Measurements from ENCODE around the gene POLR3A. TPM values are rescaled to one million over a fixed set of nuclear protein-coding genes. Genes with fewer than 3 reads are reported as not detected.

POLR3A gene
- polyA plus RNA-seq, 1 donor (not counting 4 experiments of a cell fraction or from before 2014, with no cell fraction given): 15.5 TPM

DNA sequence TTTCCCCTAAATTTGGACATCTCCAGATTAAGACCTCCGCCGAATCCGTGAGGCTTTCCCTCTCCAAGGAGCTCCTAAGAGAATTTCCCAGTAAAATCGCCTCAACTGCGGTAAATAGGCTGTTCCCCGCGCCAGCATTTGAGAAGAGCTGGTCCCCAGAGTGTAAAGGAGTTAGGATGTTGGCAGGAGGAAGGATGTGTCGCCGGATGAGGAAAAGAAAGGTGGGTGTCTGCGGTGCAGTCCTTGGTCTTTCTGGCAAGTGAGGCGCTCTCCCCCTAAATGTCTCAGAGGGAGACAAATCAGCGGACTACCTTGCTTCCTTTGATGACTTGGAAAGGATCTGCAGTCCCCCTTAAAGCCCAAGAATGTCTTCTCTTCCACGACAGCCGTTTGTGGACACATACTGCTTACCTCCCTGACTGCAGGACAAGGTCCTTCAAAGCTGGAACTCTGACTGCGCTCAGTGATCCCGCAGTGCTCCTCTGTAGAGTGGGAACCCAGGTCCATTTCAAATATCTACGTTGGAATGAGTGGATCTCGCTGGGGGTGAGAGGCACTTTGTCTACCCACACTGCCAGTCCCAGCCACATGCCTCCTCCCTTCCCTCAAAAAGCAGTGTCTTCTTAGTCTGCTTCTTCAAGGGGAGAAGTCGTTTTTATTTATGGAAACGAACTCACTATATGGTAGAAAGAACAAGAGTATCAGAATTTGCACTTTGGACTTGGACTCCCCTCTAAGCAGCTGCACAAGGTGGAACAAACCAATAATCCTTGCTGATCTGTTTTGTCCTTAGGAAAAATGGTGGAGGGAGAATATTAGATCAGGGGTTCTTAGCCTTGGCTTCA lies 101.7 kb downstream of the POLR3A start:
- no peak for TF ChIP-seq EZH2 (IDR thresholded peaks at IDR 0.05; ENCODE audit: low read length)
- TF ChIP-seq, protein P1, sequence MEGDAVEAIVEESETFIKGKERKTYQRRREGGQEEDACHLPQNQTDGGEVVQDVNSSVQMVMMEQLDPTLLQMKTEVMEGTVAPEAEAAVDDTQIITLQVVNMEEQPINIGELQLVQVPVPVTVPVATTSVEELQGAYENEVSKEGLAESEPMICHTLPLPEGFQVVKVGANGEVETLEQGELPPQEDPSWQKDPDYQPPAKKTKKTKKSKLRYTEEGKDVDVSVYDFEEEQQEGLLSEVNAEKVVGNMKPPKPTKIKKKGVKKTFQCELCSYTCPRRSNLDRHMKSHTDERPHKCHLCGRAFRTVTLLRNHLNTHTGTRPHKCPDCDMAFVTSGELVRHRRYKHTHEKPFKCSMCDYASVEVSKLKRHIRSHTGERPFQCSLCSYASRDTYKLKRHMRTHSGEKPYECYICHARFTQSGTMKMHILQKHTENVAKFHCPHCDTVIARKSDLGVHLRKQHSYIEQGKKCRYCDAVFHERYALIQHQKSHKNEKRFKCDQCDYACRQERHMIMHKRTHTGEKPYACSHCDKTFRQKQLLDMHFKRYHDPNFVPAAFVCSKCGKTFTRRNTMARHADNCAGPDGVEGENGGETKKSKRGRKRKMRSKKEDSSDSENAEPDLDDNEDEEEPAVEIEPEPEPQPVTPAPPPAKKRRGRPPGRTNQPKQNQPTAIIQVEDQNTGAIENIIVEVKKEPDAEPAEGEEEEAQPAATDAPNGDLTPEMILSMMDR (optimal IDR thresholded peaks at IDR 0.05 in 1 of 3, IDR thresholded peaks at IDR 0.05 in 1 of 3, conservative IDR thresholded peaks at IDR 0.05 in 1 of 3; ENCODE audit: extremely low read depth in 1 of 3, insufficient read depth in 2 of 3, low read length in 3 of 3): no peak
- Histone ChIP-seq H3K4me3 (ENCODE audit: control insufficient read depth in 2 of 3, extremely low read depth in 1 of 3, insufficient read depth in 2 of 3, low read depth in 1 of 3, low read length in 3 of 3) (peak overlapping the region in 1 of 3 experiments; percentile 48), H3K4me2 (ENCODE audit: control insufficient read depth, extremely low read depth, insufficient read depth, low read depth, low read length) (peak overlapping the region; percentile 56), H3K9me1 (ENCODE audit: control insufficient read depth, extremely low read depth, insufficient read depth, low read length) (peaks cover 3% of the 10 kb centered on the region), H2AFZ (ENCODE audit: control insufficient read depth, low read length) (no peak overlapping the region), H3K4me1 (ENCODE audit: control insufficient read depth, extremely low read depth, insufficient read depth, low read length) (peaks cover 41% of the 10 kb centered on the region), H3K27ac (ENCODE audit: control insufficient read depth, insufficient read depth, low read length) (no peak overlapping the region), H3K9me3 (ENCODE audit: control insufficient read depth, low read depth, low read length) (no peaks in the 10 kb centered on the region), H3K27me3 (ENCODE audit: control insufficient read depth, extremely low read depth, insufficient read depth, low read length) (no peaks in the 10 kb centered on the region), H3K9ac (ENCODE audit: control insufficient read depth, extremely low read depth, insufficient read depth, low read length) (peak overlapping the region; percentile 81), H3K79me2 (ENCODE audit: control insufficient read depth, insufficient read depth, low read length) (peaks cover 36% of the 10 kb centered on the region), H3K36me3 (ENCODE audit: control insufficient read depth in 2 of 2, extremely low read depth in 1 of 2, insufficient read depth in 2 of 2, low read length in 2 of 2) (peaks cover 0 to 1% of the 10 kb centered on the region in 2 experiments), H4K20me1 (ENCODE audit: control insufficient read depth, extremely low read depth, insufficient read depth, low read length) (peaks cover 8% of the 10 kb centered on the region)
- dilution Hi-C loops (cut with MboI; ENCODE audit: extremely low pct_ligation_motif_present, low sequenced_read_pairs): no loop called here
- FAIRE-seq (no peak), DNase-seq (ENCODE audit: low read depth, low spot score) (no peak)

DNA sequence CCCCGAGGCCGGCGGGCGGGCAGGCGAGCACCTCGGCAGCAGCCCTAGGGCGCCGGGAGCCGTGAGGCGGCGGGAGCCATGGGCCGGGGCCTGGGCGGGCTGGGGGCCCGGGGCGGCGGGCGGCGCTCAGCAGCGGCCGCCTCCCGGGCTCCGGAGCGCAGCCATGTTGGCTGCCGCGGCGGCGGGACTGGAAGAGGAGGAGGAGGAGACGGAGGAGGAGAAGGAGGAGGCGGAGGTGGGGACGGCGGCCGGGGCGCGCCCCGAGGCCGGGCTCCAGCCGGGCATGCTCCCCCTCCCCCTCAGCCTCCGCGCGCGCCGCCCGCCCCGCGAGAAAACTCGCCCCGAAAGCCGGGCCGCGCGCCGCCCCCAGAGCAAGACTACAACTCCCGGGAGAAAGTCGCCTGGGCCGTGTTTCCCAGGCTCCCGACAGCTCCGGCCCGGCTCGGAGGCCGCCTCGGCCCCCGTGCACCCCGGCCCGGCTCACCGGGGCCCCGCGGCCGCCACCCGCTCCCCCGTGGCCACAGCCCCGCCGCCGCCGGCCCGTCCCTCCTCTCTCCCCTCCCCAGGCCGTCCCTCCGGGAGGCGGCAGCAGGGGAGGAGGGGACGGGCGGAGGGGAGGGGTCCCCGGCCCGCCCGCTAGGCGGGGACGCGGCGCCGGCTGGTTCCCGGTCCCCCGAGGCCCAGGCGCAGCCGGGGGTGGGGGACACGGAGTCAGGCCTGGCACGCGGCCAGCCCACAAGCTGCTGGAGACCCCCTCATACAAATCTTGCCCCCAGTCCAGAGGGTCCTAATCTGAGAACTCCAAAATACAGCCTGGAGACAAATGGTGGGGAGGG lies 102.5 kb downstream of the POLR3A start, which contains the start of gene DLG5:
TSS of gene DLG5 (minus strand) at position 190 of the 836 bp plus-strand sequence. CDS start 235 bp downstream, outside the sequence.
- H3K36me3 ChIP-seq (ENCODE audit: control insufficient read depth in 2 of 2, extremely low read depth in 1 of 2, insufficient read depth in 2 of 2, low read length in 2 of 2): peaks cover 0 to 6% of the 10 kb centered on the region in 2 experiments
- peaks cover 3% of the 10 kb centered on the region for H3K9me1 ChIP-seq (ENCODE audit: control insufficient read depth, extremely low read depth, insufficient read depth, low read length)
- H2AFZ ChIP-seq (ENCODE audit: control insufficient read depth, low read length): peak within 1 kb of the TSS; percentile 58
- no peak for FAIRE-seq
- H3K27ac ChIP-seq (ENCODE audit: control insufficient read depth, insufficient read depth, low read length): peak within 1 kb of the TSS; percentile 76
- peaks cover 8% of the 10 kb centered on the region for H4K20me1 ChIP-seq (ENCODE audit: control insufficient read depth, extremely low read depth, insufficient read depth, low read length)
- no peak for TF ChIP-seq EZH2 (IDR thresholded peaks at IDR 0.05; ENCODE audit: low read length)
- TF ChIP-seq, protein P1 (optimal IDR thresholded peaks at IDR 0.05 in 1 of 3, IDR thresholded peaks at IDR 0.05 in 1 of 3, conservative IDR thresholded peaks at IDR 0.05 in 1 of 3; ENCODE audit: extremely low read depth in 1 of 3, insufficient read depth in 2 of 3, low read length in 3 of 3): no peak
- dilution Hi-C loops (cut with MboI; ENCODE audit: extremely low pct_ligation_motif_present, low sequenced_read_pairs): no loop called here
- H3K4me1 ChIP-seq (ENCODE audit: control insufficient read depth, extremely low read depth, insufficient read depth, low read length): peaks cover 38% of the 10 kb centered on the region
- H3K4me3 ChIP-seq (ENCODE audit: control insufficient read depth in 2 of 3, extremely low read depth in 1 of 3, insufficient read depth in 2 of 3, low read depth in 1 of 3, low read length in 3 of 3): peak within 1 kb of the TSS; percentile 58 to 88 (median 87)
- no peaks in the 10 kb centered on the region for H3K9me3 ChIP-seq (ENCODE audit: control insufficient read depth, low read depth, low read length)
- H3K79me2 ChIP-seq (ENCODE audit: control insufficient read depth, insufficient read depth, low read length): peaks cover 45% of the 10 kb centered on the region
- no peaks in the 10 kb centered on the region for H3K27me3 ChIP-seq (ENCODE audit: control insufficient read depth, extremely low read depth, insufficient read depth, low read length)
- H3K4me2 ChIP-seq (ENCODE audit: control insufficient read depth, extremely low read depth, insufficient read depth, low read depth, low read length): peak within 1 kb of the TSS; percentile 92
- DNase-seq (ENCODE audit: low read depth, low spot score): no peak
- H3K9ac ChIP-seq (ENCODE audit: control insufficient read depth, extremely low read depth, insufficient read depth, low read length): peak within 1 kb of the TSS; percentile 81

Data from keratinocyte (primary cell).